H9 (cell line): Measurements from ENCODE around the gene CEP192. TPM values are rescaled to one million over a fixed set of nuclear protein-coding genes. Genes with fewer than 3 reads are reported as not detected.
A peak's percentile ranks its signal among the peaks of the same experiment; 100 is the strongest.

ENCODE experiments used
- DNase-seq: peaks from one replicate; pipeline ENCODE4 v3.0.0-alpha.2; 2017
- H2AFZ ChIP-seq: one replicate; pipeline ENCODE4 v1.6.1; 2013; ENCODE audit warnings: mild to moderate bottlenecking, low read length, control low read depth, moderate library complexity
- H2AK5ac ChIP-seq: 2 replicates; pipeline ENCODE4 v1.6.1; 2013; ENCODE audit warnings: low read length, control low read depth, mixed read lengths; ENCODE audit not compliant: insufficient read length
- H2BK120ac ChIP-seq: one replicate; pipeline ENCODE4 v1.6.1; 2013; ENCODE audit warnings: low read depth, mild to moderate bottlenecking, low read length, control low read depth, inconsistent platforms; ENCODE audit not compliant: poor library complexity, severe bottlenecking
- H2BK12ac ChIP-seq: 2 replicates; pipeline ENCODE4 v1.6.1; 2013; ENCODE audit warnings: low read length, control low read depth, mixed read lengths, low read depth; ENCODE audit not compliant: insufficient read length
- H2BK15ac ChIP-seq: 2 replicates; pipeline ENCODE4 v1.6.1; 2013; ENCODE audit warnings: low read depth, low read length, control low read depth
- H2BK20ac ChIP-seq: one replicate; pipeline ENCODE4 v1.6.1; 2013; ENCODE audit warnings: low read depth, mild to moderate bottlenecking, low read length, control low read depth, inconsistent platforms; ENCODE audit not compliant: poor library complexity, severe bottlenecking
- H2BK5ac ChIP-seq: 2 replicates; pipeline ENCODE4 v1.6.1; 2013; ENCODE audit warnings: low read length, control low read depth, mixed read lengths; ENCODE audit not compliant: insufficient read length
- H3K14ac ChIP-seq: 2 replicates; pipeline ENCODE4 v1.6.1; 2013; ENCODE audit warnings: low read length, control low read depth; ENCODE audit not compliant: insufficient read depth
- H3K18ac ChIP-seq: 2 replicates; pipeline ENCODE4 v1.6.1; 2013; ENCODE audit warnings: low read depth, mild to moderate bottlenecking, mixed read lengths, low read length, control low read depth; ENCODE audit not compliant: insufficient read length
- H3K23ac ChIP-seq: 2 replicates; pipeline ENCODE4 v1.6.1; 2013; ENCODE audit warnings: low read length, control low read depth, mixed read lengths, low read depth; ENCODE audit not compliant: insufficient read length
- H3K23me2 ChIP-seq: 2 replicates; pipeline ENCODE4 v1.6.1; 2013; ENCODE audit warnings: low read depth, mild to moderate bottlenecking, mixed read lengths, low read length, control low read depth; ENCODE audit not compliant: insufficient read length, poor library complexity, severe bottlenecking
- H3K27ac ChIP-seq: 2 replicates; pipeline ENCODE4 v1.5.1; 2013; ENCODE audit warnings: low read length, control low read depth, mixed read lengths, low read depth; ENCODE audit not compliant: insufficient read length
- H3K27me3 ChIP-seq: 2 replicates; pipeline ENCODE4 v1.6.1; 2013; ENCODE audit warnings: low read length, control low read depth, inconsistent platforms; ENCODE audit not compliant: insufficient read depth
- H3K4ac ChIP-seq: 2 replicates; pipeline ENCODE4 v1.6.1; 2013; ENCODE audit warnings: low read depth, mild to moderate bottlenecking, control low read depth, inconsistent platforms, low read length, moderate library complexity
- H3K4me1 ChIP-seq: 2 replicates; pipeline ENCODE4 v1.6.1; 2013; ENCODE audit warnings: low read length, control low read depth, inconsistent platforms; ENCODE audit not compliant: insufficient read depth
- H3K4me2 ChIP-seq: 2 replicates; pipeline ENCODE4 v1.6.1; 2013; ENCODE audit warnings: low read length, control low read depth, mixed read lengths; ENCODE audit not compliant: insufficient read length, insufficient read depth
- H3K56ac ChIP-seq: 2 replicates; pipeline ENCODE4 v1.6.1; 2013; ENCODE audit warnings: low read depth, mild to moderate bottlenecking, mixed read lengths, low read length, control low read depth; ENCODE audit not compliant: insufficient read length
- H3K79me1 ChIP-seq: 2 replicates; pipeline ENCODE4 v1.6.1; 2013; ENCODE audit warnings: low read depth, mild to moderate bottlenecking, moderate library complexity, low read length, control low read depth, inconsistent platforms; ENCODE audit not compliant: insufficient read depth, poor library complexity, severe bottlenecking
- H3K79me2 ChIP-seq: 2 replicates; pipeline ENCODE4 v1.6.1; 2013; ENCODE audit warnings: low read length, control low read depth, inconsistent platforms; ENCODE audit not compliant: insufficient read depth
- H3K9ac ChIP-seq: 2 replicates; pipeline ENCODE4 v1.6.1; 2013; ENCODE audit warnings: low read length, control low read depth, mixed read lengths; ENCODE audit not compliant: insufficient read length; ENCODE audit errors: extremely low read depth
- H3K9me3 ChIP-seq: one replicate; pipeline ENCODE4 v1.6.1; 2013; ENCODE audit warnings: low read depth, low read length, inconsistent platforms; ENCODE audit not compliant: control insufficient read depth
- H3T11ph ChIP-seq: one replicate; pipeline ENCODE4 v1.6.1; 2013; ENCODE audit warnings: mild to moderate bottlenecking, low read length, control low read depth, inconsistent platforms
- H4K20me1 ChIP-seq: one replicate; pipeline ENCODE4 v1.6.1; 2013; ENCODE audit not compliant: control insufficient read depth, insufficient read length, insufficient read depth
- H4K5ac ChIP-seq: 2 replicates; pipeline ENCODE4 v1.6.1; 2013; ENCODE audit warnings: low read depth, mild to moderate bottlenecking, mixed read lengths, low read length, control low read depth; ENCODE audit not compliant: insufficient read length
- H4K8ac ChIP-seq: replicated peaks from 2 replicates; pipeline ENCODE4 v1.6.1; 2013; ENCODE audit warnings: low read length, control low read depth, mixed read lengths, low read depth; ENCODE audit not compliant: insufficient read length
- H4K91ac ChIP-seq: 2 replicates; pipeline ENCODE4 v1.6.1; 2013; ENCODE audit warnings: low read depth, mild to moderate bottlenecking, moderate library complexity, mixed read lengths, low read length, control low read depth; ENCODE audit not compliant: insufficient read length
- H3K27ac Mint-ChIP-seq, 3 experiments: 2 replicates in 2 of 3; 3 replicates in 1 of 3; pipeline ENCODE4 v1.8.0; 2020 to 2021; ENCODE audit warnings: mixed read lengths in 3 of 3, mild to moderate bottlenecking in 1 of 3, moderate library complexity in 1 of 3
- H3K27me3 Mint-ChIP-seq: 2 replicates; pipeline ENCODE4 v1.8.0; 2021; ENCODE audit warnings: low read depth, mild to moderate bottlenecking, moderate library complexity, mixed read lengths
- H3K36me3 Mint-ChIP-seq, 3 experiments: 2 replicates in 2 of 3; 3 replicates in 1 of 3; pipeline ENCODE4 v1.8.0; 2020 to 2021; ENCODE audit warnings: low read depth in 3 of 3, mixed read lengths in 3 of 3; ENCODE audit not compliant: insufficient read depth in 1 of 3
- H3K4me1 Mint-ChIP-seq, 2 experiments: 2 replicates each; pipeline ENCODE4 v1.8.0; 2020; ENCODE audit warnings: mixed read lengths in 2 of 2
- H3K4me3 Mint-ChIP-seq, 2 experiments: 2 replicates in 1 of 2; 3 replicates in 1 of 2; pipeline ENCODE4 v1.8.0; 2020 to 2021; ENCODE audit warnings: mild to moderate bottlenecking in 2 of 2, mixed read lengths in 2 of 2, moderate library complexity in 1 of 2
- H3K9me3 Mint-ChIP-seq, 2 experiments: 2 replicates in 1 of 2; 3 replicates in 1 of 2; pipeline ENCODE4 v1.8.0; 2020; ENCODE audit warnings: mild to moderate bottlenecking in 2 of 2, mixed read lengths in 2 of 2, moderate library complexity in 1 of 2
- CTCF ChIP-seq: fragments of 200-600 bp; sonication (generic); conservative IDR thresholded peaks from 3 replicates; pipeline ENCODE4 v1.8.0; 2021; ENCODE audit warnings: antibody characterized with exemption, mild to moderate bottlenecking
- WGBS: extraction: QIAGEN DNeasy Blood & Tissue Kit; methylation state at CpG from one replicate; pipeline ENCODE4 v1.1.7; 2013; ENCODE audit warnings: missing lambda C conversion rate, low lambda C conversion rate, mixed read lengths; ENCODE audit not compliant: insufficient read length; ENCODE audit errors: extremely low coverage; 5-methylcytosine and 5-hydroxymethylcytosine counted together
- total RNA-seq: library from RNA; stranded (reverse); gene quantifications from 2 replicates; pipeline ENCODE4 v1.2.1, GENCODE V29; 2021

The CEP192 gene
- total RNA-seq, 1 experiment from 2014 or later, result 23.5 TPM

GRCh38 chr18:12947285-12948049 is 43.7 kb upstream of the CEP192 start, which contains the start of gene SEH1L:
Gene SEH1L, plus strand, starts transcription at chr18:12948011. Its CDS starts 111 bp downstream, at chr18:12948122.
- H2AK5ac ChIP-seq, result no peak within 1 kb of the TSS
- peaks cover 9% of the 10 kb centered on the region for H3K23me2 ChIP-seq
- no peaks in the 10 kb centered on the region for H3K27me3 Mint-ChIP-seq
- H3K9me3 ChIP-seq, result no peaks in the 10 kb centered on the region
- H3K27ac ChIP-seq, result peak within 1 kb of the TSS; percentile 5
- no peak within 1 kb of the TSS for H3K23ac ChIP-seq
- peak within 1 kb of the TSS; percentile 68 for H3K4me2 ChIP-seq
- no peak within 1 kb of the TSS for H2BK20ac ChIP-seq
- peak within 1 kb of the TSS; percentile 93 for H3K18ac ChIP-seq
- peaks cover 14 to 29% (median 16%) of the 10 kb centered on the region in 3 experiments for H3K36me3 Mint-ChIP-seq
- peaks cover 3% of the 10 kb centered on the region for H3K79me1 ChIP-seq
- no peak within 1 kb of the TSS for H2BK15ac ChIP-seq
- no peak within 1 kb of the TSS for H4K8ac ChIP-seq
- H3K27ac Mint-ChIP-seq, result peak within 1 kb of the TSS; percentile 94 to 97 (median 96)
- peak within 1 kb of the TSS; percentile 54 for H3K9ac ChIP-seq
- no peak within 1 kb of the TSS for H2BK120ac ChIP-seq
- H3K4me1 ChIP-seq, result no peaks in the 10 kb centered on the region
- H2AFZ ChIP-seq, result no peak within 1 kb of the TSS
- peaks cover 8 to 10% of the 10 kb centered on the region in 2 experiments; a peak in 4 of 5 replicates for H3K9me3 Mint-ChIP-seq
- peaks cover 14 to 15% of the 10 kb centered on the region in 2 experiments for H3K4me1 Mint-ChIP-seq
- H4K20me1 ChIP-seq, result no peaks in the 10 kb centered on the region
- H3T11ph ChIP-seq, result no peak within 1 kb of the TSS
- WGBS, result no CpG with 5 or more reads among the region's 58 CpGs
- H3K27me3 ChIP-seq, result no peaks in the 10 kb centered on the region
- H4K5ac ChIP-seq, result no peak within 1 kb of the TSS
- peaks cover 11% of the 10 kb centered on the region; the same call in 1 of the 2 replicates for H3K79me2 ChIP-seq
- H3K14ac ChIP-seq, result peak within 1 kb of the TSS; percentile 97
- H2BK5ac ChIP-seq, result no peak within 1 kb of the TSS
- H3K4ac ChIP-seq, result no peak within 1 kb of the TSS; the same call in 1 of the 2 replicates
- no peak within 1 kb of the TSS for H2BK12ac ChIP-seq
- H3K4me3 Mint-ChIP-seq, result peak within 1 kb of the TSS; percentile 75 to 94
- no peak within 1 kb of the TSS for H4K91ac ChIP-seq
- DNase-seq, result peak; percentile 98
- no peak within 1 kb of the TSS for H3K56ac ChIP-seq
- no peak for TF ChIP-seq CTCF
